Measurements from ENCODE around the gene TPM2.

DNA sequence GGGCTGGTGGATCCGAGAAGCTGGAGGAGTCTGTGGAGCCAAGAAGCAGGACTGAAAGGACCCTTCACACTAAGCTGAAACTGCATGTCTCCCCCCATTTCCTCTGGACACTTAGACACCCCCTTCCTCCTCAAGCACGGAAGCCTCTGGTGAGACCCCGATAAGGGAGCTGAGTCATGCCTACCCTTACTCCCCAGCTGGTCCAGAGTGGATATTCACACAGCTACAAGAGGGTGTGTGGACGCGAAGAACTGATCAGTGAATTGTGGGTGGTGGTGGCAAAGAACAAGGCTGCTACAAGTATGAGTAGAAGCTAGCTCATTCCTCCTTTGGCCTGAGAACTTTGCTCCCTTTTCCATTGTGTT, 37.9 kb upstream of the TPM2 start:
- TF ChIP-seq, protein P1, sequence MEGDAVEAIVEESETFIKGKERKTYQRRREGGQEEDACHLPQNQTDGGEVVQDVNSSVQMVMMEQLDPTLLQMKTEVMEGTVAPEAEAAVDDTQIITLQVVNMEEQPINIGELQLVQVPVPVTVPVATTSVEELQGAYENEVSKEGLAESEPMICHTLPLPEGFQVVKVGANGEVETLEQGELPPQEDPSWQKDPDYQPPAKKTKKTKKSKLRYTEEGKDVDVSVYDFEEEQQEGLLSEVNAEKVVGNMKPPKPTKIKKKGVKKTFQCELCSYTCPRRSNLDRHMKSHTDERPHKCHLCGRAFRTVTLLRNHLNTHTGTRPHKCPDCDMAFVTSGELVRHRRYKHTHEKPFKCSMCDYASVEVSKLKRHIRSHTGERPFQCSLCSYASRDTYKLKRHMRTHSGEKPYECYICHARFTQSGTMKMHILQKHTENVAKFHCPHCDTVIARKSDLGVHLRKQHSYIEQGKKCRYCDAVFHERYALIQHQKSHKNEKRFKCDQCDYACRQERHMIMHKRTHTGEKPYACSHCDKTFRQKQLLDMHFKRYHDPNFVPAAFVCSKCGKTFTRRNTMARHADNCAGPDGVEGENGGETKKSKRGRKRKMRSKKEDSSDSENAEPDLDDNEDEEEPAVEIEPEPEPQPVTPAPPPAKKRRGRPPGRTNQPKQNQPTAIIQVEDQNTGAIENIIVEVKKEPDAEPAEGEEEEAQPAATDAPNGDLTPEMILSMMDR (IDR thresholded peaks at IDR 0.05), result no peak
- no peak for TF ChIP-seq POLR2A (IDR thresholded peaks at IDR 0.05)
